Measurements from ENCODE around the gene ADAMTSL1.

DNA sequence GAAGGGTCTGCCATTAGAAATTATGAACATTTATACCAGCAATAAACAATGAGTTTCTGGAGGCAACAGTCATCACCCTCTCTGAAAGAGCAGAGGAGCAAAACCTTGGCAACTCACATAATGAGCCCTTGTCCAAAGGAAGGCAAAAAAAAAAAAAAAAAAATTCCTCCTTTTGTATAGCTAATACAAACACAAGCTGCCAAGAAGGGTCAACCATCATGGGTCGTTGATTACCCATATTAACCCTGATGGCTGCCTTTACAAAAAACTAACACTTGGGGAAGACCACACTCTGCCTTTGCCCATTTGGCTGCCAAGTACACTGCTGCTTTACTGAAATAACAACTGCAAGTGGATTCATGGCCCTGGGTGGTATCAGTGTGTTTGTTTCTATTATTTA lies 272.7 kb downstream of the ADAMTSL1 start:
- TF ChIP-seq, protein P1, sequence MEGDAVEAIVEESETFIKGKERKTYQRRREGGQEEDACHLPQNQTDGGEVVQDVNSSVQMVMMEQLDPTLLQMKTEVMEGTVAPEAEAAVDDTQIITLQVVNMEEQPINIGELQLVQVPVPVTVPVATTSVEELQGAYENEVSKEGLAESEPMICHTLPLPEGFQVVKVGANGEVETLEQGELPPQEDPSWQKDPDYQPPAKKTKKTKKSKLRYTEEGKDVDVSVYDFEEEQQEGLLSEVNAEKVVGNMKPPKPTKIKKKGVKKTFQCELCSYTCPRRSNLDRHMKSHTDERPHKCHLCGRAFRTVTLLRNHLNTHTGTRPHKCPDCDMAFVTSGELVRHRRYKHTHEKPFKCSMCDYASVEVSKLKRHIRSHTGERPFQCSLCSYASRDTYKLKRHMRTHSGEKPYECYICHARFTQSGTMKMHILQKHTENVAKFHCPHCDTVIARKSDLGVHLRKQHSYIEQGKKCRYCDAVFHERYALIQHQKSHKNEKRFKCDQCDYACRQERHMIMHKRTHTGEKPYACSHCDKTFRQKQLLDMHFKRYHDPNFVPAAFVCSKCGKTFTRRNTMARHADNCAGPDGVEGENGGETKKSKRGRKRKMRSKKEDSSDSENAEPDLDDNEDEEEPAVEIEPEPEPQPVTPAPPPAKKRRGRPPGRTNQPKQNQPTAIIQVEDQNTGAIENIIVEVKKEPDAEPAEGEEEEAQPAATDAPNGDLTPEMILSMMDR (IDR thresholded peaks at IDR 0.05), result no peak
- TF ChIP-seq POLR2AphosphoS5 (IDR thresholded peaks at IDR 0.05) (no peak), POLR2A (IDR thresholded peaks at IDR 0.05) (no peak)
